A549 (cell line): ENCODE data around the gene CDAN1. TPM values are rescaled to one million over a fixed set of nuclear protein-coding genes. Genes with fewer than 3 reads are reported as not detected.

Experiments used
- ATAC-seq, 2 experiments: fragments of 200-7000 bp in 1 of 2; fragments of >200 bp in 1 of 2; cut with Nextera tagmentation in 1 of 2; cut with Tn5 transposase in 1 of 2; 3 replicates each; pipeline versions ENCODE4 v1.8.0 to v1.9.1; 2018 to 2020; ENCODE audit warnings: mild to moderate bottlenecking in 1 of 2, moderate library complexity in 1 of 2
- CTCF ChIA-PET: fragments of 300-600 bp; sonication (Branson Sonifier 250); formaldehyde crosslinking; extraction: SDS; loops from one replicate; lab custom pipeline; 2021; ENCODE audit warnings: antibody characterized with exemption, inconsistent platforms; lab: Yijun Ruan, JAX
- POLR2A ChIA-PET: fragments of 350-600 bp; formaldehyde crosslinking; extraction: SDS; loops from one replicate; lab custom pipeline; 2021; ENCODE audit warnings: antibody characterized with exemption, inconsistent platforms; lab: Yijun Ruan, JAX
- DNase-seq, 2 experiments: peaks; one replicate each; pipeline versions ENCODE4 v3.0.0 to v3.0.0-alpha.2; 2011 to 2016; ENCODE audit warnings: low read depth in 1 of 2, low spot score in 1 of 2
- FAIRE-seq: peaks from 2 replicates; lab custom pipeline; 2011; peaks lifted over from hg19 to GRCh38; lab: Jason Lieb, UNC
- H3K27ac ChIP-seq, 2 experiments: fragments of >200 bp; sonication (Bioruptor Twin); formaldehyde crosslinking; 3 replicates each; pipeline ENCODE4 v1.5.1; 2016 to 2017
- H3K4me1 ChIP-seq: fragments of >200 bp; sonication (Bioruptor Twin); formaldehyde crosslinking; 3 replicates; pipeline ENCODE4 v1.6.1; 2016
- H3K4me2 ChIP-seq: fragments of >200 bp; sonication (Bioruptor Twin); formaldehyde crosslinking; 3 replicates; pipeline ENCODE4 v1.6.1; 2016
- H3K4me3 ChIP-seq: fragments of >200 bp; sonication (Bioruptor Twin); formaldehyde crosslinking; 3 replicates; pipeline ENCODE4 v1.5.1; 2016
- H3K9me3 ChIP-seq: fragments of >200 bp; sonication (Bioruptor Twin); formaldehyde crosslinking; 3 replicates; pipeline ENCODE4 v1.6.1; 2016
- CBX2 ChIP-seq: fragments of 200-600 bp; sonication (generic); IDR thresholded peaks from 2 replicates; pipeline ENCODE4 v1.6.1; 2016; ENCODE audit warnings: low read depth, mild to moderate bottlenecking, borderline replicate concordance
- CEBPB ChIP-seq, 2 experiments: fragments of >200 bp in 1 of 2; sonication (Bioruptor Twin) in 1 of 2; formaldehyde crosslinking in 1 of 2; IDR thresholded peaks; 2 replicates each; pipeline ENCODE4 v1.6.1; 2012 to 2016
- CHD2 ChIP-seq: fragments of 150-350 bp; IDR thresholded peaks from 2 replicates; pipeline ENCODE4 v1.6.1; 2014; ENCODE audit warnings: low read length; ENCODE audit not compliant: partially characterized antibody
- CTCF ChIP-seq: fragments of >200 bp; sonication (Bioruptor Twin); formaldehyde crosslinking; IDR thresholded peaks from 3 replicates; pipeline ENCODE4 v1.5.1; 2016
- EHF ChIP-seq: fragments of 250-450 bp; sonication (Bioruptor Pico); IDR thresholded peaks from 2 replicates; pipeline ENCODE4 v1.5.0; 2020; ENCODE audit warnings: mild to moderate bottlenecking
- EP300 ChIP-seq, 2 experiments: fragments of >200 bp; sonication (Bioruptor Twin); formaldehyde crosslinking; IDR thresholded peaks; 2 replicates in 1 of 2; 3 replicates in 1 of 2; pipeline ENCODE4 v1.6.1; 2016 to 2017
- ESRRA ChIP-seq: fragments of 150-350 bp; IDR thresholded peaks from 2 replicates; pipeline ENCODE4 v1.6.1; 2014; ENCODE audit warnings: mild to moderate bottlenecking, low read length, borderline replicate concordance
- FOSB ChIP-seq: fragments of 250-450 bp; sonication (Bioruptor Pico); IDR thresholded peaks from 2 replicates; pipeline ENCODE4 v1.5.0; 2020; ENCODE audit warnings: mild to moderate bottlenecking, moderate library complexity
- FOXS1 ChIP-seq: fragments of 250-450 bp; sonication (Bioruptor Pico); IDR thresholded peaks from 2 replicates; pipeline ENCODE4 v1.5.0; 2020; ENCODE audit warnings: mild to moderate bottlenecking, moderate library complexity
- HDAC2 ChIP-seq: fragments of 200-600 bp; sonication (generic); IDR thresholded peaks from 2 replicates; pipeline ENCODE4 v1.6.1; 2016
- HMGXB4 ChIP-seq: fragments of 250-450 bp; sonication (Bioruptor Pico); IDR thresholded peaks from 2 replicates; pipeline ENCODE4 v1.5.0; 2021; ENCODE audit warnings: mild to moderate bottlenecking, moderate library complexity, borderline replicate concordance
- HOXB13 ChIP-seq: fragments of 250-450 bp; sonication (Bioruptor Pico); IDR thresholded peaks from 2 replicates; pipeline ENCODE4 v1.5.0; 2020; ENCODE audit warnings: low read depth, mild to moderate bottlenecking, moderate library complexity
- HOXB5 ChIP-seq: fragments of 250-450 bp; sonication (Bioruptor Pico); IDR thresholded peaks from 2 replicates; pipeline ENCODE4 v1.5.0; 2020; ENCODE audit warnings: mild to moderate bottlenecking, moderate library complexity
- JUN ChIP-seq, 2 experiments: fragments of >200 bp; sonication (Bioruptor Twin); formaldehyde crosslinking; IDR thresholded peaks; 2 replicates in 1 of 2; 3 replicates in 1 of 2; pipeline ENCODE4 v1.6.1; 2016 to 2017
- KDM1A ChIP-seq: fragments of 200-600 bp; sonication (generic); IDR thresholded peaks from 2 replicates; pipeline ENCODE4 v1.6.1; 2016; ENCODE audit warnings: low read depth, mild to moderate bottlenecking
- NFE2L2 ChIP-seq: fragments of 150-350 bp; conservative IDR thresholded peaks from 2 replicates; pipeline ENCODE4 v1.6.1; 2014; ENCODE audit warnings: low read length
- NR3C1 ChIP-seq: fragments of >200 bp; sonication (Bioruptor Twin); formaldehyde crosslinking; IDR thresholded peaks from 3 replicates; pipeline ENCODE4 v1.6.1; 2017
- PHF8 ChIP-seq: fragments of 200-600 bp; sonication (generic); IDR thresholded peaks from 2 replicates; pipeline ENCODE4 v1.6.1; 2016; ENCODE audit warnings: low read depth, mild to moderate bottlenecking, antibody characterized with exemption, moderate library complexity, borderline replicate concordance
- RAD21 ChIP-seq, 2 experiments: fragments of >200 bp in 1 of 2; sonication (Bioruptor Twin) in 1 of 2; formaldehyde crosslinking in 1 of 2; IDR thresholded peaks in 1 of 2; conservative IDR thresholded peaks in 1 of 2; 2 replicates in 1 of 2; 3 replicates in 1 of 2; pipeline ENCODE4 v1.6.1; 2012 to 2018; ENCODE audit warnings: inconsistent platforms in 1 of 2
- RCOR1 ChIP-seq: fragments of 150-350 bp; IDR thresholded peaks from 2 replicates; pipeline ENCODE4 v1.6.1; 2014; ENCODE audit warnings: antibody characterized with exemption, low read length, low read depth
- RFX5 ChIP-seq: fragments of 450-650 bp; IDR thresholded peaks from 2 replicates; pipeline ENCODE4 v1.7.1; 2014; ENCODE audit warnings: antibody characterized with exemption, mild to moderate bottlenecking, moderate library complexity
- SREBF2 ChIP-seq: fragments of 450-650 bp; IDR thresholded peaks from 2 replicates; pipeline ENCODE4 v1.6.1; 2014; ENCODE audit warnings: mild to moderate bottlenecking, moderate library complexity
- TFCP2L1 ChIP-seq: fragments of 250-450 bp; sonication (Bioruptor Pico); IDR thresholded peaks from 2 replicates; pipeline ENCODE4 v1.5.0; 2021; ENCODE audit warnings: mild to moderate bottlenecking
- ZNF302 ChIP-seq: fragments of 250-450 bp; sonication (Bioruptor Pico); IDR thresholded peaks from 2 replicates; pipeline ENCODE4 v1.9.0; 2021; ENCODE audit warnings: inconsistent platforms, mild to moderate bottlenecking, moderate library complexity
- WGBS: methylation state at CpG from one replicate; pipeline ENCODE4 v1.1.6; 2017; ENCODE audit errors: missing lambda C conversion rate; 5-methylcytosine and 5-hydroxymethylcytosine counted together
- polyA plus RNA-seq, 4 experiments: library from polyadenylated mRNA; depleted of rRNA in 3 of 4; stranded (reverse); fragments of >200 nt; fragmentation: RNase III in 1 of 4; extraction: RNeasy Plus Mini Kit Qiagen cat#74134 plus additional on column Dnase treatment in 1 of 4; gene quantifications; 2 replicates in 3 of 4; 3 replicates in 1 of 4; pipeline ENCODE4 v1.2.3, GENCODE V29; 2011 to 2017
- TF ChIP-seq, protein P1 (sequence below): fragments of 150-350 bp; IDR thresholded peaks from 2 replicates; pipeline ENCODE4 v1.6.1; 2014; ENCODE audit warnings: low read depth, mild to moderate bottlenecking, low read length
- TF ChIP-seq, protein P2 (sequence below): fragments of >200 bp; sonication (Bioruptor Twin); formaldehyde crosslinking; IDR thresholded peaks from 3 replicates; pipeline ENCODE4 v1.6.1; 2016
- TF ChIP-seq, protein P3 (sequence below): fragments of 450-650 bp; IDR thresholded peaks from 2 replicates; pipeline ENCODE4 v1.6.1; 2014; ENCODE audit warnings: antibody characterized with exemption

CDAN1 gene
- polyA plus RNA-seq, 2 of the 4 experiments (the other 2 are of a cell fraction): 2.9 to 6.9 TPM

GRCh38 chr15:42721016-42721415, 15.9 kb downstream of the CDAN1 start:
- ATAC-seq: no peak
- TF ChIP-seq, protein P1, sequence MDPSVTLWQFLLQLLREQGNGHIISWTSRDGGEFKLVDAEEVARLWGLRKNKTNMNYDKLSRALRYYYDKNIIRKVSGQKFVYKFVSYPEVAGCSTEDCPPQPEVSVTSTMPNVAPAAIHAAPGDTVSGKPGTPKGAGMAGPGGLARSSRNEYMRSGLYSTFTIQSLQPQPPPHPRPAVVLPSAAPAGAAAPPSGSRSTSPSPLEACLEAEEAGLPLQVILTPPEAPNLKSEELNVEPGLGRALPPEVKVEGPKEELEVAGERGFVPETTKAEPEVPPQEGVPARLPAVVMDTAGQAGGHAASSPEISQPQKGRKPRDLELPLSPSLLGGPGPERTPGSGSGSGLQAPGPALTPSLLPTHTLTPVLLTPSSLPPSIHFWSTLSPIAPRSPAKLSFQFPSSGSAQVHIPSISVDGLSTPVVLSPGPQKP: no peak
- TF ChIP-seq PHF8 (no peak), NR3C1 (no peak), CBX2 (no peak), CHD2 (no peak), ZNF302 (CRISPR knock-in tag) (no peak), HOXB13 (CRISPR knock-in tag) (no peak), EHF (CRISPR knock-in tag) (no peak), TFCP2L1 (CRISPR knock-in tag) (no peak), CTCF (no peak), HOXB5 (no peak)
- TF ChIP-seq, protein P2, sequence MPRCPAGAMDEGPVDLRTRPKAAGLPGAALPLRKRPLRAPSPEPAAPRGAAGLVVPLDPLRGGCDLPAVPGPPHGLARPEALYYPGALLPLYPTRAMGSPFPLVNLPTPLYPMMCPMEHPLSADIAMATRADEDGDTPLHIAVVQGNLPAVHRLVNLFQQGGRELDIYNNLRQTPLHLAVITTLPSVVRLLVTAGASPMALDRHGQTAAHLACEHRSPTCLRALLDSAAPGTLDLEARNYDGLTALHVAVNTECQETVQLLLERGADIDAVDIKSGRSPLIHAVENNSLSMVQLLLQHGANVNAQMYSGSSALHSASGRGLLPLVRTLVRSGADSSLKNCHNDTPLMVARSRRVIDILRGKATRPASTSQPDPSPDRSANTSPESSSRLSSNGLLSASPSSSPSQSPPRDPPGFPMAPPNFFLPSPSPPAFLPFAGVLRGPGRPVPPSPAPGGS: no peak
- DNase-seq: no peak
- POLR2A ChIA-PET: no interaction called here
- no peaks in the 10 kb centered on the region for H3K9me3 ChIP-seq
- no peak overlapping the region for H3K4me2 ChIP-seq
- CTCF ChIA-PET: interaction anchor here (3.3 kb wide), 1 partner anchor 12 kb away, joined by 10 read pairs; no protein-coding TSS in a partner anchor
- no peaks in the 10 kb centered on the region for H3K4me1 ChIP-seq
- 79% methylated on average over 2 of the region's 6 CpGs for WGBS
- H3K27ac ChIP-seq: no peak overlapping the region
- no peak overlapping the region for H3K4me3 ChIP-seq
- FAIRE-seq: no peak

DNA sequence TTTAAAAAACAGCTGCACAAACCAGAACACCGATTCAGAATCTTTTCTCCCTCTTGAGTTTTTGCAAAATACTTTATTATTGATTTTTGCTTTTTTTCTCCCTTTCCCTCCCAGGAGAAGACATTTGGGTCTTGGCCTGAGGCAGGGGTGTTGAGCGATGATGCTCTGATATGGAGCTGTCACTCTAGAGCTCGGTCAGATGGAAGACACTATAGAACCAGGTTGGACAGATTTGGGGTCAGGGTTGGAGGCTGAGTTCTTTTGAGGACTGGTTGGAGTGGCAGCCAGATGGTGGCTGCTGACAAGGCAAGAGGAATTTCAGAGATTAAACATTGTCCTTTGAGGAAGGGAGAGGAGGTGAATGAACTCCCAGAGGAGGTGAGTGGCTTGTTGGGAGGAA, 16.9 kb downstream of the CDAN1 start:
- WGBS: 93% methylated on average over 3 of the region's 3 CpGs
- no peak for FAIRE-seq
- no peak overlapping the region for H3K4me2 ChIP-seq
- no peaks in the 10 kb centered on the region for H3K4me1 ChIP-seq
- no peak overlapping the region for H3K4me3 ChIP-seq
- TF ChIP-seq HDAC2 (no peak), EP300 (IDR thresholded peaks at IDR 0.05) (no peak), RAD21 (conservative IDR thresholded peaks at IDR 0.05 in 1 of 2, IDR thresholded peaks at IDR 0.05 in 1 of 2) (no peak), CEBPB (IDR thresholded peaks at IDR 0.05) (no peak), JUN (IDR thresholded peaks at IDR 0.05) (no peak), FOSB (CRISPR knock-in tag) (no peak), KDM1A (no peak), ZNF302 (CRISPR knock-in tag) (no peak), RCOR1 (no peak), FOXS1 (CRISPR knock-in tag) (no peak), HMGXB4 (CRISPR knock-in tag) (no peak), CBX2 (no peak), ESRRA (no peak), RFX5 (no peak), SREBF2 (no peak), NFE2L2 (no peak)
- TF ChIP-seq, protein P3, sequence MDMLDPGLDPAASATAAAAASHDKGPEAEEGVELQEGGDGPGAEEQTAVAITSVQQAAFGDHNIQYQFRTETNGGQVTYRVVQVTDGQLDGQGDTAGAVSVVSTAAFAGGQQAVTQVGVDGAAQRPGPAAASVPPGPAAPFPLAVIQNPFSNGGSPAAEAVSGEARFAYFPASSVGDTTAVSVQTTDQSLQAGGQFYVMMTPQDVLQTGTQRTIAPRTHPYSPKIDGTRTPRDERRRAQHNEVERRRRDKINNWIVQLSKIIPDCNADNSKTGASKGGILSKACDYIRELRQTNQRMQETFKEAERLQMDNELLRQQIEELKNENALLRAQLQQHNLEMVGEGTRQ: no peak
- POLR2A ChIA-PET: no interaction called here
- CTCF ChIA-PET: interaction anchor here (1.4 kb wide), 1 partner anchor 207 kb away, joined by 4 read pairs; no protein-coding TSS in a partner anchor
- H3K27ac ChIP-seq: no peak overlapping the region
- no peak for DNase-seq
- no peak for ATAC-seq
- no peaks in the 10 kb centered on the region for H3K9me3 ChIP-seq
